HG03135 (cell line): Measurements from ENCODE around the gene CYP27C1.

ENCODE experiments used
- ATAC-seq: cut with Tn5 transposase; IDR thresholded peaks from one replicate; pipeline ENCODE4 v1.9.1; 2021; ENCODE audit warnings: mild to moderate bottlenecking, moderate library complexity; ENCODE audit not compliant: unreplicated experiment

CYP27C1 gene

GRCh38 chr2:127155028-127155581 is 65.0 kb downstream of the CYP27C1 start:
- ATAC-seq: no peak

GRCh38 chr2:127154396-127154795 is 65.7 kb downstream of the CYP27C1 start:
- no peak for ATAC-seq

- no peak for ATAC-seq
These were observed 66.4 kb downstream of the CYP27C1 start for GRCh38 chr2:127153691-127154158.

- ATAC-seq: no peak
These were observed 69.1 kb downstream of the CYP27C1 start for GRCh38 chr2:127150996-127151395.

- ATAC-seq: no peak
These were observed 70.7 kb downstream of the CYP27C1 start for GRCh38 chr2:127149384-127149783.

GRCh38 chr2:127146820-127147502 is 73.1 kb downstream of the CYP27C1 start:
- no peak for ATAC-seq

GRCh38 chr2:127146071-127146725 is 73.9 kb downstream of the CYP27C1 start:
- no peak for ATAC-seq

GRCh38 chr2:127145280-127145895 is 74.7 kb downstream of the CYP27C1 start:
- ATAC-seq: no peak

- ATAC-seq: no peak
These were observed 76.0 kb downstream of the CYP27C1 start for GRCh38 chr2:127143841-127144782.

GRCh38 chr2:127142663-127143630 is 77.2 kb downstream of the CYP27C1 start:
- ATAC-seq: no peak

- no peak for ATAC-seq
These were observed 79.6 kb downstream of the CYP27C1 start for GRCh38 chr2:127140538-127140937.

- ATAC-seq: no peak
These were observed 80.3 kb downstream of the CYP27C1 start for GRCh38 chr2:127139766-127140165.

GRCh38 chr2:127138281-127138680 is 81.8 kb downstream of the CYP27C1 start:
- no peak for ATAC-seq

GRCh38 chr2:127137741-127138140 is 82.4 kb downstream of the CYP27C1 start:
- ATAC-seq: no peak

- ATAC-seq: no peak
These were observed 82.9 kb downstream of the CYP27C1 start for GRCh38 chr2:127137225-127137624.

- no peak for ATAC-seq
These were observed 85.0 kb downstream of the CYP27C1 start for GRCh38 chr2:127134833-127135830.

GRCh38 chr2:127134235-127134634 is 85.9 kb downstream of the CYP27C1 start:
- ATAC-seq: no peak
